DOHH2 (cell line): ENCODE measurements around the gene LDLRAD4.

Experiments
- H3F3A ChIP-seq: fragments of 200-600 bp; sonication (generic), shearing (Covaris generic); 2 replicates; pipeline ENCODE4 v1.6.0; 2016; ENCODE audit warnings: antibody characterized with exemption, mild to moderate bottlenecking; ENCODE audit not compliant: control insufficient read depth, insufficient read depth
- H3K27ac ChIP-seq: fragments of 200-600 bp; sonication (generic); 2 replicates; pipeline ENCODE4 v1.5.1; 2014; ENCODE audit warnings: low read depth, mild to moderate bottlenecking, low read length, moderate library complexity
- H3K27me3 ChIP-seq: fragments of 200-600 bp; sonication (generic); 2 replicates; pipeline ENCODE4 v1.6.1; 2014; ENCODE audit warnings: mild to moderate bottlenecking, low read length, mixed read lengths; ENCODE audit not compliant: control insufficient read depth
- H3K36me3 ChIP-seq: fragments of 200-600 bp; sonication (generic); 2 replicates; pipeline ENCODE4 v1.6.1; 2014; ENCODE audit warnings: mild to moderate bottlenecking, low read length, moderate library complexity, mixed read lengths; ENCODE audit not compliant: control insufficient read depth
- H3K4me1 ChIP-seq: fragments of 200-600 bp; sonication (generic); 2 replicates; pipeline ENCODE4 v1.6.1; 2014; ENCODE audit warnings: mild to moderate bottlenecking, low read length, mixed read lengths; ENCODE audit not compliant: control insufficient read depth
- H3K4me2 ChIP-seq: fragments of 200-600 bp; sonication (generic); 2 replicates; pipeline ENCODE4 v1.6.0; 2014; ENCODE audit warnings: mild to moderate bottlenecking, low read length, moderate library complexity
- H3K4me3 ChIP-seq: fragments of 200-600 bp; sonication (generic); 2 replicates; pipeline ENCODE4 v1.5.1; 2014; ENCODE audit warnings: mild to moderate bottlenecking, low read length, mixed read lengths
- H3K79me2 ChIP-seq: fragments of 200-600 bp; sonication (generic); 2 replicates; pipeline ENCODE4 v1.6.1; 2014; ENCODE audit warnings: mild to moderate bottlenecking, low read length, mixed read lengths; ENCODE audit not compliant: control insufficient read depth
- H3K9me2 ChIP-seq: fragments of 200-600 bp; sonication (generic); replicated peaks from 2 replicates; pipeline ENCODE4 v1.6.1; 2014; ENCODE audit warnings: mild to moderate bottlenecking, low read length, mixed read lengths; ENCODE audit not compliant: control insufficient read depth
- H3K9me3 ChIP-seq: fragments of 200-600 bp; sonication (generic); 2 replicates; pipeline ENCODE4 v1.6.1; 2014; ENCODE audit warnings: antibody characterized with exemption, low read length, mixed read lengths; ENCODE audit not compliant: control insufficient read depth, insufficient read depth
- H4K20me1 ChIP-seq: fragments of 200-600 bp; sonication (generic); 2 replicates; pipeline ENCODE4 v1.6.0; 2014; ENCODE audit warnings: low read depth, mild to moderate bottlenecking, antibody characterized with exemption, low read length, moderate library complexity; ENCODE audit not compliant: control insufficient read depth, insufficient read depth
- CTCF ChIP-seq: fragments of 200-600 bp; sonication (generic); IDR thresholded peaks from one replicate; pipeline ENCODE4 v1.5.1; 2014; ENCODE audit warnings: antibody characterized with exemption, mild to moderate bottlenecking, low read depth, low read length; ENCODE audit not compliant: poor library complexity, severe bottlenecking
- EZH2phosphoT487 ChIP-seq: fragments of 200-600 bp; sonication (generic); IDR thresholded peaks from 2 replicates; pipeline ENCODE4 v1.6.1; 2017; ENCODE audit warnings: borderline replicate concordance, mild to moderate bottlenecking, antibody characterized with exemption, low read length, moderate library complexity, mixed read lengths

LDLRAD4 gene

GRCh38 chr18:13611601-13612195 is 393.1 kb downstream of the LDLRAD4 start:
- Histone ChIP-seq H3K4me2 (peak overlapping the region; percentile 95), H3K9me2 (no peaks in the 10 kb centered on the region), H3K27me3 (no peaks in the 10 kb centered on the region), H3K27ac (peak overlapping the region; percentile 98), H4K20me1 (no peaks in the 10 kb centered on the region), H3F3A (peaks cover 50% of the 10 kb centered on the region), H3K79me2 (peaks cover 38% of the 10 kb centered on the region), H3K4me3 (peak overlapping the region; percentile 84), H3K36me3 (peaks cover 36% of the 10 kb centered on the region), H3K9me3 (no peaks in the 10 kb centered on the region), H3K4me1 (peaks cover 93% of the 10 kb centered on the region)
- TF ChIP-seq EZH2phosphoT487 (no peak), CTCF (peak; percentile 16)

- H3K4me2 ChIP-seq: peak overlapping the region; percentile 95
- H3F3A ChIP-seq: peaks cover 46% of the 10 kb centered on the region
- no peaks in the 10 kb centered on the region for H4K20me1 ChIP-seq
- H3K79me2 ChIP-seq: peaks cover 44% of the 10 kb centered on the region
- H3K9me2 ChIP-seq: no peaks in the 10 kb centered on the region
- H3K4me3 ChIP-seq: peak overlapping the region; percentile 84
- peak overlapping the region; percentile 98 for H3K27ac ChIP-seq
- H3K36me3 ChIP-seq: peaks cover 37% of the 10 kb centered on the region
- peaks cover 93% of the 10 kb centered on the region for H3K4me1 ChIP-seq
- no peaks in the 10 kb centered on the region for H3K27me3 ChIP-seq
- TF ChIP-seq CTCF (no peak), EZH2phosphoT487 (no peak)
- no peaks in the 10 kb centered on the region for H3K9me3 ChIP-seq
Observed at GRCh38 chr18:13612196-13612997, 393.8 kb downstream of the LDLRAD4 start.

- H3F3A ChIP-seq: peaks cover 46% of the 10 kb centered on the region
- peaks cover 92% of the 10 kb centered on the region for H3K4me1 ChIP-seq
- peaks cover 37% of the 10 kb centered on the region for H3K36me3 ChIP-seq
- peak overlapping the region; percentile 98 for H3K27ac ChIP-seq
- H3K9me2 ChIP-seq: no peaks in the 10 kb centered on the region
- H3K27me3 ChIP-seq: no peaks in the 10 kb centered on the region
- H3K4me2 ChIP-seq: peak overlapping the region; percentile 95
- no peak for TF ChIP-seq EZH2phosphoT487
- no peak for TF ChIP-seq CTCF
- H3K4me3 ChIP-seq: peak overlapping the region; percentile 84
- H3K9me3 ChIP-seq: no peaks in the 10 kb centered on the region
- H4K20me1 ChIP-seq: no peaks in the 10 kb centered on the region
- peaks cover 50% of the 10 kb centered on the region for H3K79me2 ChIP-seq
Observed at GRCh38 chr18:13613099-13613498, 394.5 kb downstream of the LDLRAD4 start.
